ENCODE results near the gene STXBP1.

STXBP1 gene

GRCh38 chr9:127716412-127716811 is 104.3 kb downstream of the STXBP1 start:
- DNase-seq = no peak

GRCh38 chr9:127717766-127718165 is 105.7 kb downstream of the STXBP1 start:
- no peak for DNase-seq

- no peak for DNase-seq
These were observed 108.2 kb downstream of the STXBP1 start for GRCh38 chr9:127720031-127720864.

GRCh38 chr9:127720865-127721227 is 108.8 kb downstream of the STXBP1 start:
- DNase-seq = no peak

GRCh38 chr9:127721391-127721821 is 109.3 kb downstream of the STXBP1 start:
- no peak for DNase-seq

GRCh38 chr9:127722055-127722745 is 110.1 kb downstream of the STXBP1 start:
- DNase-seq = no peak

GRCh38 chr9:127723013-127723412 is 110.9 kb downstream of the STXBP1 start:
- DNase-seq = no peak

- no peak for DNase-seq
These were observed 111.4 kb downstream of the STXBP1 start for GRCh38 chr9:127723444-127723843.

GRCh38 chr9:127724012-127724411 is 111.9 kb downstream of the STXBP1 start:
- no peak for DNase-seq

- DNase-seq = no peak
These were observed 114.8 kb downstream of the STXBP1 start for GRCh38 chr9:127726871-127727270.

- DNase-seq = no peak
These were observed 116.7 kb downstream of the STXBP1 start for GRCh38 chr9:127728808-127729207.

GRCh38 chr9:127729522-127730256 is 117.6 kb downstream of the STXBP1 start:
- no peak for DNase-seq

- no peak for DNase-seq
These were observed 118.2 kb downstream of the STXBP1 start for GRCh38 chr9:127730262-127730661.

GRCh38 chr9:127730799-127731410 is 118.8 kb downstream of the STXBP1 start:
- no peak for DNase-seq

- DNase-seq = no peak
These were observed 119.9 kb downstream of the STXBP1 start for GRCh38 chr9:127731938-127732337.

GRCh38 chr9:127732444-127732843 is 120.4 kb downstream of the STXBP1 start:
- no peak for DNase-seq

GRCh38 chr9:127733614-127734013 is 121.5 kb downstream of the STXBP1 start:
- DNase-seq = no peak

- no peak for DNase-seq
These were observed 122.2 kb downstream of the STXBP1 start for GRCh38 chr9:127734247-127734746.

- peak; percentile 94 for DNase-seq
These were observed 122.9 kb downstream of the STXBP1 start, which contains the start of gene TOR2A for GRCh38 chr9:127734747-127735529. Gene TOR2A, minus strand, starts transcription at chr9:127735294. Its CDS starts 24 bp downstream, at chr9:127735270.

GRCh38 chr9:127735530-127736185 is 123.6 kb downstream of the STXBP1 start:
- no peak for DNase-seq

GRCh38 chr9:127738666-127739065 is 126.6 kb downstream of the STXBP1 start:
- DNase-seq = no peak

All from NCI-H1105 treated with DMSO at 0.1 percent for 48 hours (cell line).